Endodermal cell (in vitro differentiated cells): ENCODE results near the gene PCNX1. TPM values are rescaled to one million over a fixed set of nuclear protein-coding genes. Genes with fewer than 3 reads are reported as not detected.

Source experiments
- DNase-seq: peaks from one replicate; pipeline ENCODE4 v3.0.0-alpha.2; 2017
- H3K27ac ChIP-seq: 2 replicates; pipeline ENCODE4 v1.5.1; 2013; ENCODE audit warnings: mild to moderate bottlenecking, low read depth, low read length, moderate library complexity
- H3K27me3 ChIP-seq: 2 replicates; pipeline ENCODE4 v1.6.1; 2013; ENCODE audit warnings: mild to moderate bottlenecking, low read length, moderate library complexity; ENCODE audit not compliant: insufficient read depth, control insufficient read depth, poor library complexity, severe bottlenecking
- H3K36me3 ChIP-seq: 2 replicates; pipeline ENCODE4 v1.7.0; 2013; ENCODE audit warnings: mild to moderate bottlenecking, low read length, moderate library complexity; ENCODE audit not compliant: control insufficient read depth, insufficient read depth
- H3K4me1 ChIP-seq: one replicate; pipeline ENCODE4 v1.7.0; 2013; ENCODE audit warnings: low read length; ENCODE audit not compliant: control insufficient read depth, insufficient read depth
- H3K4me3 ChIP-seq: 2 replicates; pipeline ENCODE4 v1.5.1; 2013; ENCODE audit warnings: mild to moderate bottlenecking, low read length, moderate library complexity
- H3K9ac ChIP-seq: 2 replicates; pipeline ENCODE4 v1.6.1; 2013; ENCODE audit warnings: mild to moderate bottlenecking, low read length, moderate library complexity; ENCODE audit not compliant: poor library complexity, severe bottlenecking; ENCODE audit errors: extremely low read depth
- H3K9me3 ChIP-seq: 2 replicates; pipeline ENCODE4 v1.6.1; 2013; ENCODE audit warnings: mild to moderate bottlenecking, low read length, moderate library complexity; ENCODE audit not compliant: control insufficient read depth
- H3K27ac Mint-ChIP-seq: 2 replicates; pipeline ENCODE4 v1.8.0; 2020; ENCODE audit warnings: mixed read lengths
- H3K27me3 Mint-ChIP-seq: 2 replicates; pipeline ENCODE4 v1.8.0; 2021; ENCODE audit warnings: mild to moderate bottlenecking, mixed read lengths; ENCODE audit not compliant: insufficient read depth
- H3K36me3 Mint-ChIP-seq: 2 replicates; pipeline ENCODE4 v1.8.0; 2020; ENCODE audit warnings: low read depth, mixed read lengths
- H3K4me1 Mint-ChIP-seq: 2 replicates; pipeline ENCODE4 v1.8.0; 2020; ENCODE audit warnings: mixed read lengths
- H3K4me3 Mint-ChIP-seq: 2 replicates; pipeline ENCODE4 v1.8.0; 2020; ENCODE audit warnings: mild to moderate bottlenecking, moderate library complexity, mixed read lengths
- H3K9me3 Mint-ChIP-seq: 2 replicates; pipeline ENCODE4 v1.8.0; 2020; ENCODE audit warnings: mild to moderate bottlenecking, mixed read lengths
- CTCF ChIP-seq: fragments of 200-600 bp; sonication (generic); conservative IDR thresholded peaks from 2 replicates; pipeline ENCODE4 v1.5.0; 2021; ENCODE audit warnings: antibody characterized with exemption, mild to moderate bottlenecking
- WGBS, 2 experiments: methylation state at CpG; one replicate each; pipeline versions ENCODE4 v1.1.5 to v1.1.7; 2013; ENCODE audit warnings: missing lambda C conversion rate in 2 of 2, mixed read lengths in 1 of 2; ENCODE audit not compliant: insufficient coverage in 1 of 2, insufficient read length in 1 of 2; 5-methylcytosine and 5-hydroxymethylcytosine counted together
- total RNA-seq, 2 donors: library from RNA; stranded (reverse); fragmentation: NEBNext Ultra II Directional in 1 of 2; extraction: Animal tissue kit (Norgen Biotek cat#: 25700) in 1 of 2; gene quantifications; 2 replicates in 1 of 2; 3 replicates in 1 of 2; pipeline ENCODE4 v1.2.1, GENCODE V29; 2021

Gene PCNX1
- total RNA-seq, 2 donors from 2014 or later: 68.2 TPM

DNA sequence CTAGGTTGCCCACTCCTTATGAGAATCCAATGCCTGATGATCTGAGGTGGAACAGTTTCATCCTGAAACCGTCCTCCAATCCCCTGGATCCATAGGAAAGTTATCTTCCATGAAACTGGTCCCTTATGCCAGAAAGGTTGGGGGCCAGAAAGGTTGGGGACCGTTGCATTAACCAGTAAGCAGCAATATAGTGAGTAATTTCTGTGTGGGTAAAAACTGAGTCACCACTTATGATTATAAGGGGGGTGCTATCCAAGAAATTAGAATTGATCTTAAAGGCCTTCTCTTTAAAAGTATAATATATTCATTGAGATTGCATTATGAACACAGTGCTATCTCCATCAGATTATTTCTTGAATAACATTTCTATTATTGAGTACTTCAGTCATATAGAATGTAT is 97.2 kb downstream of the PCNX1 start:
- no peak for DNase-seq
- Mint-ChIP-seq H3K4me3 (no peak overlapping the region), H3K36me3 (peaks cover 44% of the 10 kb centered on the region), H3K27me3 (no peaks in the 10 kb centered on the region), H3K9me3 (no peaks in the 10 kb centered on the region), H3K27ac (no peak overlapping the region), H3K4me1 (no peaks in the 10 kb centered on the region)
- H3K36me3 ChIP-seq: peaks cover 35% of the 10 kb centered on the region
- H3K27ac ChIP-seq: no peak overlapping the region
- H3K4me1 ChIP-seq: no peaks in the 10 kb centered on the region
- H3K4me3 ChIP-seq: no peak overlapping the region
- no peak overlapping the region for H3K9ac ChIP-seq
- no peak for TF ChIP-seq CTCF
- no peaks in the 10 kb centered on the region for H3K27me3 ChIP-seq
- whole genome bisulfite sequencing, 2 experiments: 100% methylated on average over 2 of the region's 2 CpGs; no CpG with 5 or more reads in 1 of the 2 experiments
- no peaks in the 10 kb centered on the region for H3K9me3 ChIP-seq

DNA sequence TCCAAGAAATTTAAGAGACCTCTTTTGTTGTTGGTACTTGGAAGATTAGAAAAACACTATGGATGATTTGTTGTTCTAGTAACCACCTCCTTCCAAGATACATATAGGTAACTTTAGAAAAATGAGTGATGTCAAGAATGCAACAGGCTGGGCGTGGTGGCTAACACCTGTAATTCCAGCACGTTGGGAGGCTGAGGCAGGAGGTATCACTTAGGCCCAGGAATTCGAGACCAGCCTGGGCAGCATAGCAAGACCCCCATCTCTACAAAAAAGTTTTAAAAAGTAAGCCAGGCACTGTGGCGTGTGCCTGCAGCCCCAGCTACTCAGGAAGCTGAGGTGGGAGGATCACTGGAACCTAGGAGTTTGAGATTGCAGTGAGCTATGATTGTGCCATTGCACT is 97.8 kb downstream of the PCNX1 start:
- Mint-ChIP-seq H3K9me3 (no peaks in the 10 kb centered on the region), H3K27ac (no peak overlapping the region), H3K27me3 (no peaks in the 10 kb centered on the region), H3K4me3 (no peak overlapping the region), H3K4me1 (no peaks in the 10 kb centered on the region), H3K36me3 (peaks cover 44% of the 10 kb centered on the region)
- WGBS, 2 experiments: 83 to 95% methylated on average over 1 to 4 of the region's 4 CpGs
- H3K36me3 ChIP-seq: peaks cover 35% of the 10 kb centered on the region
- H3K9me3 ChIP-seq: no peaks in the 10 kb centered on the region
- H3K27ac ChIP-seq: no peak overlapping the region
- H3K9ac ChIP-seq: no peak overlapping the region
- H3K4me1 ChIP-seq: no peaks in the 10 kb centered on the region
- DNase-seq: no peak
- no peak for TF ChIP-seq CTCF
- H3K27me3 ChIP-seq: no peaks in the 10 kb centered on the region
- H3K4me3 ChIP-seq: no peak overlapping the region

GRCh38 chr14:71006200-71006563 is 98.9 kb downstream of the PCNX1 start:
- Histone ChIP-seq H3K4me3 (no peak overlapping the region), H3K36me3 (peaks cover 35% of the 10 kb centered on the region), H3K9ac (no peak overlapping the region), H3K27ac (no peak overlapping the region), H3K4me1 (no peaks in the 10 kb centered on the region), H3K27me3 (no peaks in the 10 kb centered on the region), H3K9me3 (no peaks in the 10 kb centered on the region)
- DNase-seq: no peak
- Mint-ChIP-seq H3K27ac (no peak overlapping the region), H3K4me1 (peaks cover 5% of the 10 kb centered on the region), H3K27me3 (no peaks in the 10 kb centered on the region), H3K4me3 (no peak overlapping the region), H3K9me3 (no peaks in the 10 kb centered on the region), H3K36me3 (peaks cover 45% of the 10 kb centered on the region)
- WGBS, 2 experiments: 98 to 100% methylated on average over 1 to 2 of the region's 2 CpGs
- no peak for TF ChIP-seq CTCF
